ENCODE data around the gene MTR.

GRCh38 chr1:236785477-236785876 lies 9.6 kb upstream of the MTR start:
- TF ChIP-seq CTCF (IDR thresholded peaks at IDR 0.05) (no peak), ZFX (IDR thresholded peaks at IDR 0.05; ENCODE audit: borderline replicate concordance) (no peak)
